Natural killer cell (primary cell): ENCODE data around the gene JUP. TPM values are rescaled to one million over a fixed set of nuclear protein-coding genes. Genes with fewer than 3 reads are reported as not detected.

ENCODE experiments used
- ATAC-seq, 3 donors: fragments of 150-1000 bp in 2 of 3; fragments of 200-7000 bp in 1 of 3; cut with Tn5 transposase; 1 replicate in 1 of 3; 2 replicates in 2 of 3; pipeline ENCODE4 v1.10.0; 2021; ENCODE audit warnings: mild to moderate bottlenecking in 2 of 3, moderate library complexity in 2 of 3
- DNase-seq, 2 donors: peaks; one replicate each; pipeline versions ENCODE4 v3.0.0 to v3.0.0-alpha.2; 2013 to 2021; ENCODE audit warnings: mixed read lengths in 1 of 2
- H3K27ac ChIP-seq: one replicate; pipeline ENCODE4 v1.5.1; 2013; ENCODE audit warnings: mild to moderate bottlenecking, low read length
- H3K27me3 ChIP-seq: one replicate; pipeline ENCODE4 v1.6.1; 2013; ENCODE audit warnings: low read length; ENCODE audit not compliant: control insufficient read depth, insufficient read depth
- H3K36me3 ChIP-seq: one replicate; pipeline ENCODE4 v1.6.1; 2013; ENCODE audit warnings: low read length; ENCODE audit not compliant: control insufficient read depth, insufficient read depth
- H3K4me1 ChIP-seq: one replicate; pipeline ENCODE4 v1.6.1; 2013; ENCODE audit warnings: low read length; ENCODE audit not compliant: control insufficient read depth, insufficient read depth
- H3K4me3 ChIP-seq: one replicate; pipeline ENCODE4 v1.5.1; 2013; ENCODE audit warnings: low read length
- H3K9me3 ChIP-seq: one replicate; pipeline ENCODE4 v1.6.1; 2013; ENCODE audit warnings: low read length; ENCODE audit not compliant: control insufficient read depth, insufficient read depth
- H3K27ac Mint-ChIP-seq, 2 donors: one replicate each; pipeline ENCODE4 v1.8.0; 2022; ENCODE audit warnings: mild to moderate bottlenecking in 2 of 2, mixed read lengths in 2 of 2, moderate library complexity in 1 of 2
- H3K27me3 Mint-ChIP-seq, 2 donors: one replicate each; pipeline ENCODE4 v1.8.0; 2022; ENCODE audit warnings: low read depth in 2 of 2, mixed read lengths in 2 of 2
- H3K36me3 Mint-ChIP-seq: one replicate; pipeline ENCODE4 v1.8.0; 2022; ENCODE audit warnings: mixed read lengths
- H3K4me1 Mint-ChIP-seq, 2 donors: one replicate each; pipeline ENCODE4 v1.8.0; 2022; ENCODE audit warnings: mixed read lengths in 2 of 2
- H3K4me3 Mint-ChIP-seq: one replicate; pipeline ENCODE4 v1.8.0; 2022; ENCODE audit warnings: mild to moderate bottlenecking, moderate library complexity, mixed read lengths
- H3K9me3 Mint-ChIP-seq, 2 donors: one replicate each; pipeline ENCODE4 v1.8.0; 2022; ENCODE audit warnings: mixed read lengths in 2 of 2
- WGBS: methylation state at CpG from one replicate; pipeline ENCODE4 v1.1.7; 2013; ENCODE audit warnings: missing lambda C conversion rate; ENCODE audit not compliant: insufficient coverage; 5-methylcytosine and 5-hydroxymethylcytosine counted together
- intact Hi-C: fragments of 100-400 bp; cut with micrococcal nuclease; formaldehyde crosslinking; loops from one replicate; pipeline ENCODE4 v1.14.2; 2022
- total RNA-seq, 4 donors: library from RNA; stranded (reverse); fragments of 120-200 nt in 1 of 4; gene quantifications; one replicate each; pipeline versions ENCODE4 v1.2.3 to v1.2.4, GENCODE V29; 2013 to 2022
- TF ChIP-seq, protein P1 (sequence below): fragments of 200-600 bp; IDR thresholded peaks from one replicate; pipeline ENCODE4 v1.8.0; 2022; ENCODE audit warnings: antibody characterized with exemption

The JUP gene
- total RNA-seq, 3 donors from 2014 or later (not counting 1 experiment from before 2014, with no cell fraction given) = 1.8 to 12.1 (median 2.0) TPM

DNA sequence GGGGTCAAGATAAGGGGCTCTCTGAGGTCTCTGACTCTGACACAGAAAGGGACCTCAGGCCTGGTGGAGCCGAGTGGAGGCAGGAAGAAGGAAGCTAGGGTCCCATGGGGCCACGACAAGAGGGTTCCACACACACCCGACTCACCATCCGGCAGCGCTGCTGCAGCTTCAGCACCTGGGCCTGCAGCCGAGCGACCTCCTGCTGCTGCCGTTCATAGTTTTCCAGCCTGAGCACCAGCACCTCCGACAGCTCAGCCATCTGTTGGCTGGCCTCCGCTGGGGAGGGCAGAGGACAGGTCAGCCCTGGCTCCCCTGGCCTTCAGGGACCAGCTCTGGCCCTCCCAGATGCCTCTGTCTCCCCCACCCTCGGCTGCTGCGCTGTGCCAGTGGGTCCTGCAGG lies 58.5 kb downstream of the JUP start:
- no peaks in the 10 kb centered on the region for H3K27me3 ChIP-seq
- TF ChIP-seq, protein P1, sequence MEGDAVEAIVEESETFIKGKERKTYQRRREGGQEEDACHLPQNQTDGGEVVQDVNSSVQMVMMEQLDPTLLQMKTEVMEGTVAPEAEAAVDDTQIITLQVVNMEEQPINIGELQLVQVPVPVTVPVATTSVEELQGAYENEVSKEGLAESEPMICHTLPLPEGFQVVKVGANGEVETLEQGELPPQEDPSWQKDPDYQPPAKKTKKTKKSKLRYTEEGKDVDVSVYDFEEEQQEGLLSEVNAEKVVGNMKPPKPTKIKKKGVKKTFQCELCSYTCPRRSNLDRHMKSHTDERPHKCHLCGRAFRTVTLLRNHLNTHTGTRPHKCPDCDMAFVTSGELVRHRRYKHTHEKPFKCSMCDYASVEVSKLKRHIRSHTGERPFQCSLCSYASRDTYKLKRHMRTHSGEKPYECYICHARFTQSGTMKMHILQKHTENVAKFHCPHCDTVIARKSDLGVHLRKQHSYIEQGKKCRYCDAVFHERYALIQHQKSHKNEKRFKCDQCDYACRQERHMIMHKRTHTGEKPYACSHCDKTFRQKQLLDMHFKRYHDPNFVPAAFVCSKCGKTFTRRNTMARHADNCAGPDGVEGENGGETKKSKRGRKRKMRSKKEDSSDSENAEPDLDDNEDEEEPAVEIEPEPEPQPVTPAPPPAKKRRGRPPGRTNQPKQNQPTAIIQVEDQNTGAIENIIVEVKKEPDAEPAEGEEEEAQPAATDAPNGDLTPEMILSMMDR = no peak
- H3K4me3 ChIP-seq = no peak overlapping the region
- Mint-ChIP-seq H3K27ac (no peak overlapping the region), H3K9me3 (no peaks in the 10 kb centered on the region), H3K27me3 (peaks cover 18 to 20% of the 10 kb centered on the region in 2 donors), H3K4me3 (no peak overlapping the region), H3K4me1 (no peaks in the 10 kb centered on the region), H3K36me3 (no peaks in the 10 kb centered on the region)
- 62% methylated on average over 12 of the region's 12 CpGs for WGBS
- H3K4me1 ChIP-seq = no peaks in the 10 kb centered on the region
- ATAC-seq (no peak), DNase-seq (no peak)
- intact Hi-C loops = no loop called here
- H3K9me3 ChIP-seq = no peaks in the 10 kb centered on the region
- H3K36me3 ChIP-seq = no peaks in the 10 kb centered on the region
- no peak overlapping the region for H3K27ac ChIP-seq

DNA sequence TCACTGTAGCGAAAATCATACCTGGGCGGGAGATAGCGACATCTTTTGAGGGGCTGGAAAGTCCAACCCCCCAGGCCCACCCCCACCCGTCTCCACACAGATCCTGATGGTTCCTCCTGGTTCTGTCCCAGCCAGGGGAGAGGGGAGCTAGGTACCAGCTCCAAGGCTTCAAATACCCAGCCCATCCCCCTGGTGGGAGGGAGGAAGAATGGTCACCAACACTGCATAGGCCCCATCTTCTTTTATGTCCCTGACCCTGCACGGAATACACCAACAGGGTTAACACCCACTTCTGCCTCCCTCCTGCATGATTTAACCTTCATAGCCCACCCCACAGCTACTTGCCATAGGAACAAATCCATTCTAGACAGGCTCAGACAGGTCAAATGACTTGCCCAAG lies 61.4 kb downstream of the JUP start:
- intact Hi-C loops = no loop called here
- Mint-ChIP-seq H3K4me1 (no peaks in the 10 kb centered on the region), H3K27me3 (peaks cover 0 to 6% of the 10 kb centered on the region in 2 donors), H3K36me3 (no peaks in the 10 kb centered on the region), H3K9me3 (no peaks in the 10 kb centered on the region), H3K27ac (no peak overlapping the region), H3K4me3 (no peak overlapping the region)
- peaks cover 2% of the 10 kb centered on the region for H3K27me3 ChIP-seq
- no peaks in the 10 kb centered on the region for H3K9me3 ChIP-seq
- DNase-seq (no peak), ATAC-seq (no peak)
- H3K4me3 ChIP-seq = no peak overlapping the region
- TF ChIP-seq, protein P1 = no peak
- WGBS = 96% methylated on average over 4 of the region's 5 CpGs
- no peaks in the 10 kb centered on the region for H3K4me1 ChIP-seq
- no peaks in the 10 kb centered on the region for H3K36me3 ChIP-seq
- no peak overlapping the region for H3K27ac ChIP-seq

DNA sequence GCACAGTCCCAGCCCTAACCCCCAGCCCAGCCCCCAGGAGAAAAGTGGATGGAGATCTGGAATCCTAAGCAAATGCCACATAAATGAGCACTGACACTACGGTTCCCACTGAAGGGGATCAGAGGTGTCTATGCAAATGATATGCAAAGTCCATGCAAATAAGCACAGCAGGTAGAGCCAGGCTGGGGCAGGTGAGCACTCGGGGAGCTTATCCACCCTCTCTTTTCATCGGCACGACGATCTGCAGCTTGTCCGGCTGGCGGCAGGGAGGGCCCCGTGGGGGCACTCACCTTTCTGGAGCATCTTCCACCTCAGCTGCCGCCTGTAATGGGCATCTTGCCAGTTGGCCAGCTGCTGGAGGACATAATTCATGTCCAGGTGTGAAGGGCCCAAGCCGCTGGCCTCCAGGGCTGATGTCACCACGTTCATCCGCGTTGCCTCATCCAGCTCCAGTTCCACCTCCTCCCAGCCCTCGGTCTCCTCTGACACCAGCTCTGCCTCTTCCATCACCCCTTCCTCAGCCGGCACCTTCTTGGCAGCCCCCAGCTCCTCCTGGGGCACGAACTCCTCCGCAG lies 61.9 kb downstream of the JUP start:
- Mint-ChIP-seq H3K27me3 (peaks cover 0 to 3% of the 10 kb centered on the region in 2 donors), H3K4me1 (no peaks in the 10 kb centered on the region), H3K36me3 (no peaks in the 10 kb centered on the region), H3K4me3 (no peak overlapping the region), H3K9me3 (no peaks in the 10 kb centered on the region), H3K27ac (no peak overlapping the region)
- TF ChIP-seq, protein P1 = no peak
- intact Hi-C loops = no loop called here
- Histone ChIP-seq H3K27ac (no peak overlapping the region), H3K27me3 (peaks cover 2% of the 10 kb centered on the region), H3K36me3 (no peaks in the 10 kb centered on the region), H3K4me3 (no peak overlapping the region), H3K4me1 (no peaks in the 10 kb centered on the region), H3K9me3 (no peaks in the 10 kb centered on the region)
- ATAC-seq (no peak), DNase-seq (no peak)
- 89% methylated on average over 16 of the region's 17 CpGs for WGBS

GRCh38 chr17:41723801-41724475 lies 62.6 kb downstream of the JUP start:
- Mint-ChIP-seq H3K9me3 (no peaks in the 10 kb centered on the region), H3K4me3 (no peak overlapping the region), H3K27me3 (peaks cover 0 to 3% of the 10 kb centered on the region in 2 donors), H3K27ac (no peak overlapping the region), H3K36me3 (no peaks in the 10 kb centered on the region), H3K4me1 (no peaks in the 10 kb centered on the region)
- Histone ChIP-seq H3K4me1 (no peaks in the 10 kb centered on the region), H3K4me3 (no peak overlapping the region), H3K36me3 (no peaks in the 10 kb centered on the region), H3K27me3 (peaks cover 2% of the 10 kb centered on the region), H3K9me3 (no peaks in the 10 kb centered on the region), H3K27ac (no peak overlapping the region)
- ATAC-seq (no peak), DNase-seq (no peak)
- intact Hi-C loops = no loop called here
- TF ChIP-seq, protein P1 = no peak
- WGBS = 75% methylated on average over 10 of the region's 12 CpGs
